GM12878 (cell line): ENCODE measurements around the gene F13A1. TPM values are rescaled to one million over a fixed set of nuclear protein-coding genes. Genes with fewer than 3 reads are reported as not detected.

Experiments used
- ATAC-seq: fragments of 200-7000 bp; cut with Tn5 transposase; 3 replicates; pipeline ENCODE4 v1.9.1; 2020; ENCODE audit warnings: mild to moderate bottlenecking, moderate library complexity
- BruUV-seq: library from RNA; stranded (reverse); fragments of 400-500 nt; replicated peaks from 2 replicates; lab custom pipeline; 2021; lab: Mats Ljungman, UMichigan
- CTCF ChIA-PET: fragments of 300-600 bp; sonication (Branson Sonifier 250); formaldehyde crosslinking; extraction: SDS; loops from one replicate; lab custom pipeline; 2021; ENCODE audit warnings: inconsistent platforms; lab: Yijun Ruan, JAX
- POLR2A ChIA-PET: fragments of 350-600 bp; formaldehyde crosslinking; extraction: SDS; loops from one replicate; lab custom pipeline; 2021; ENCODE audit warnings: inconsistent platforms; lab: Charles Lee
- RAD21 ChIA-PET: fragments of 300-600 bp; sonication (Branson Sonifier 250); formaldehyde crosslinking; loops from one replicate; lab custom pipeline; 2023; ENCODE audit warnings: antibody characterized with exemption; ENCODE audit not compliant: unreplicated experiment; lab: Charles Lee
- SMC1A ChIA-PET: fragments of 300-600 bp; sonication (Branson Sonifier 250); formaldehyde crosslinking; loops from one replicate; lab custom pipeline; 2023; ENCODE audit not compliant: unreplicated experiment, uncharacterized antibody; lab: Charles Lee
- DNase-seq: peaks from one replicate; pipeline ENCODE4 v3.0.0-alpha.2; 2011; ENCODE audit warnings: low read depth, low spot score
- FAIRE-seq: peaks from 3 replicates; lab custom pipeline; 2011; peaks lifted over from hg19 to GRCh38; lab: Jason Lieb, UNC
- H2AFZ ChIP-seq: 2 replicates; pipeline ENCODE4 v1.6.0; 2011; ENCODE audit warnings: low read depth, low read length, control low read depth; ENCODE audit not compliant: control insufficient read depth
- H3K27ac ChIP-seq: 2 replicates; pipeline ENCODE4 v1.5.1; 2011; ENCODE audit warnings: control low read depth; ENCODE audit not compliant: control insufficient read depth, insufficient read depth
- H3K27me3 ChIP-seq, 2 experiments: replicated peaks in 1 of 2; 2 replicates each; pipeline versions ENCODE4 v1.6.0 to v1.6.1; 2011; ENCODE audit warnings: low read length in 1 of 2; ENCODE audit not compliant: control insufficient read depth in 2 of 2, insufficient read depth in 2 of 2
- H3K36me3 ChIP-seq, 2 experiments: 2 replicates each; pipeline ENCODE4 v1.5.1; 2011; ENCODE audit warnings: low read length in 1 of 2; ENCODE audit not compliant: control insufficient read depth in 2 of 2, insufficient read depth in 2 of 2
- H3K4me1 ChIP-seq: 2 replicates; pipeline ENCODE4 v1.6.1; 2011; ENCODE audit warnings: mild to moderate bottlenecking, low read length, moderate library complexity, mixed read lengths; ENCODE audit not compliant: control insufficient read depth, insufficient read depth
- H3K4me2 ChIP-seq: 2 replicates; pipeline ENCODE4 v1.6.0; 2011; ENCODE audit warnings: control low read depth; ENCODE audit not compliant: control insufficient read depth, insufficient read depth
- H3K4me3 ChIP-seq: fragments of 200-600 bp; sonication (generic); 2 replicates; pipeline ENCODE4 v1.5.1; 2016
- H3K79me2 ChIP-seq: 2 replicates; pipeline ENCODE4 v1.6.0; 2011; ENCODE audit warnings: low read length; ENCODE audit not compliant: control insufficient read depth, insufficient read depth
- H3K9ac ChIP-seq: 2 replicates; pipeline ENCODE4 v1.8.0; 2011; ENCODE audit warnings: low read length, control low read depth, mixed read lengths; ENCODE audit not compliant: control insufficient read depth, insufficient read depth
- H3K9me3 ChIP-seq: replicated peaks from 3 replicates; pipeline ENCODE4 v1.5.1; 2011; ENCODE audit warnings: mild to moderate bottlenecking, low read length; ENCODE audit not compliant: control insufficient read depth, insufficient read depth
- H4K20me1 ChIP-seq: 2 replicates; pipeline ENCODE4 v1.6.0; 2011; ENCODE audit not compliant: control insufficient read depth, insufficient read depth
- ATF7 ChIP-seq: fragments of 450-650 bp; IDR thresholded peaks from 2 replicates; pipeline ENCODE4 v1.6.1; 2016; ENCODE audit warnings: low read depth, mild to moderate bottlenecking
- BMI1 ChIP-seq: fragments of 450-650 bp; IDR thresholded peaks from 2 replicates; pipeline ENCODE4 v1.6.1; 2016; ENCODE audit warnings: mild to moderate bottlenecking, moderate library complexity, borderline replicate concordance
- GABPA ChIP-seq: IDR thresholded peaks from 2 replicates; pipeline ENCODE4 v1.6.1; 2014; ENCODE audit warnings: antibody characterized with exemption, low read depth, mild to moderate bottlenecking, inconsistent platforms
- MTA2 ChIP-seq: fragments of 450-650 bp; IDR thresholded peaks from 2 replicates; pipeline ENCODE4 v1.6.1; 2016; ENCODE audit warnings: low read depth, mild to moderate bottlenecking, moderate library complexity
- NFYA ChIP-seq: IDR thresholded peaks from 2 replicates; pipeline ENCODE4 v1.6.1; 2011; ENCODE audit warnings: low read depth, mild to moderate bottlenecking, low read length, improper control_type of control experiment, borderline replicate concordance
- RAD51 ChIP-seq: fragments of 450-650 bp; IDR thresholded peaks from 2 replicates; pipeline ENCODE4 v1.6.1; 2016; ENCODE audit warnings: moderate library complexity, mild to moderate bottlenecking, inconsistent platforms
- RCOR1 ChIP-seq: conservative IDR thresholded peaks from 2 replicates; pipeline ENCODE4 v1.6.1; 2012; ENCODE audit warnings: low read depth, low read length, improper control_type of control experiment
- STAT1 ChIP-seq: fragments of 450-650 bp; conservative IDR thresholded peaks from 2 replicates; pipeline ENCODE4 v1.6.1; 2014; ENCODE audit warnings: antibody characterized with exemption, mild to moderate bottlenecking
- TCF12 ChIP-seq: IDR thresholded peaks from 2 replicates; pipeline ENCODE4 v1.6.1; 2011; ENCODE audit warnings: low read depth, mild to moderate bottlenecking, low read length
- ZNF217 ChIP-seq: fragments of 450-650 bp; IDR thresholded peaks from 2 replicates; pipeline ENCODE4 v1.6.1; 2017; ENCODE audit warnings: antibody characterized with exemption, mild to moderate bottlenecking
- WGBS: methylation state at CpG from one replicate; pipeline ENCODE4 v1.1.6; 2016; ENCODE audit warnings: low lambda C conversion rate; ENCODE audit not compliant: insufficient replicate concordance, insufficient coverage; ENCODE audit errors: missing lambda C conversion rate; 5-methylcytosine and 5-hydroxymethylcytosine counted together
- in situ Hi-C: fragments of 300-500 bp; cut with MboI; formaldehyde crosslinking; loops from 9 replicates; pipeline ENCODE4 v1.14.3; 2018; ENCODE audit warnings: mixed read lengths
- intact Hi-C: fragments of 100-400 bp; cut with micrococcal nuclease; formaldehyde crosslinking; loops from one replicate; pipeline ENCODE4 v1.14.2; 2022; ENCODE audit not compliant: unreplicated experiment
- polyA plus RNA-seq, 11 experiments: library from polyadenylated mRNA; depleted of rRNA in 4 of 11; unstranded in 6 of 11; stranded (reverse) in 5 of 11; fragments of >200 nt; fragmentation: Nextera tagmentation in 4 of 11; fragmentation: Illumina TruSeq in 1 of 11; extraction: Ambion mirVana in 4 of 11; extraction: Trizol in 1 of 11; gene quantifications; 1 replicate in 1 of 11; 2 replicates in 10 of 11; pipeline versions ENCODE4 v1.2.1 to v1.2.3, GENCODE V29; 2011 to 2016; ENCODE audit warnings: inconsistent platforms in 2 of 11, missing spikeins in 2 of 11, low read depth in 1 of 11
- total RNA-seq, 4 experiments: library from RNA; depleted of rRNA in 3 of 4; stranded (reverse); fragments of >200 nt in 3 of 4; fragmentation: Illumina TruSeq in 1 of 4; extraction: Trizol in 1 of 4; gene quantifications; 2 replicates each; pipeline versions ENCODE4 v1.2.1 to v1.2.3, GENCODE V29; 2013 to 2021

The F13A1 gene
- total and polyA plus RNA-seq, 10 of the 15 experiments (the other 5 are each of a cell fraction or from before 2014, with no cell fraction given): 0.48 to 1.8 (median 1.0) TPM

GRCh38 chr6:6285679-6286078 is 34.8 kb downstream of the F13A1 start (continued):
- TF ChIP-seq RCOR1: no peak
- no peak for TF ChIP-seq RAD51
- TF ChIP-seq TCF12: no peak
- TF ChIP-seq NFYA: no peak
- TF ChIP-seq STAT1: no peak
- no peak for TF ChIP-seq GABPA

DNA sequence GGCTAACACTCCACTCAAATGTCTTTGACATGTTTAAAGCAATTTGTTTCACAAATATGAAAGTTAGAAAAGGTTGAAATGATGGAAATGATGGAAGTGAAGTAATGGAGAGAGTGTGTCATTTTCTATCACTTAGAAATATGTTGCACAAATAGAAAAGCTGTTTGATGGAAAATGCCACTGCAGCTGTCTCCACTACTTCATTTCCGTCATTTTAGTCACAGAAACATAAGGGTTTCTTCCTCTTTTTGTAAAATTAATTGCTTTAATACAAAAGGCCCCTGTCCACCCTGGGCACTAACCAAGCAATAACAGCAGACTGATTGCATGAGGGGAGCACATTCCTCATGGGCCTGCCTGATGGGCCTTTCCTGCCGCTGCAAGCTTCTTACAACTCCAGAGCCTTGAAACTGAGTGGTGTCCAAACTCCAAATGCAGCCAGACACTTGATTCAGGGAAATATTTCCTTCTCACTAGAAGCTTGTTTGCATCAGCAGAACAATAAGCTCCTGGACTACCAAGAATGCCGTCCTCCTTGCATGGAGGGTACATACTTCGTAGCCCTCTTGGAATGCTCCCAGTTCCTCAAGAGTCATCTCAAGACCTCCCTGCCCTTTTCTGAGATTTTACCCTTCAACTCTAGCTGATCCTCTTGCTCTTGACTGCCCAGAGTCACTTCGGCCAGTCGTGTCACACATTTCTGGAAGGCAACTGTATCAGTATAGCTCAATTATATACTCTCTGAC is 36.1 kb downstream of the F13A1 start:
- Histone ChIP-seq H3K4me2 (no peak overlapping the region), H2AFZ (no peak overlapping the region), H3K9me3 (no peaks in the 10 kb centered on the region), H3K79me2 (no peaks in the 10 kb centered on the region), H3K4me3 (no peak overlapping the region), H3K27me3 (no peaks in the 10 kb centered on the region), H3K27ac (no peak overlapping the region), H3K4me1 (no peaks in the 10 kb centered on the region), H4K20me1 (no peaks in the 10 kb centered on the region), H3K9ac (no peak overlapping the region), H3K36me3 (no peaks in the 10 kb centered on the region)
- 63% methylated on average over 6 of the region's 6 CpGs for WGBS
- DNase-seq: no peak
- ChIA-PET POLR2A (interaction anchor here (0.9 kb wide), 1 partner anchor 48 kb away, joined by 5 read pairs; no protein-coding TSS in a partner anchor), RAD21 (no interaction called here), CTCF (interaction anchor here (1.0 to 1.1 kb wide), 2 partner anchors 9 to 38 kb away, joined by 3 to 4 read pairs; no protein-coding TSS in a partner anchor), SMC1A (interaction anchor here (0.7 to 2.0 kb wide), 4 partner anchors 8 to 106 kb away, joined by 3 to 6 read pairs (median 5); no protein-coding TSS in a partner anchor)
- no peak for FAIRE-seq
- no TSS peak for BruUV-seq
- TF ChIP-seq ZNF217 (no peak), ATF7 (peak; percentile 28; the same call in 1 of the 2 replicates), BMI1 (no peak), MTA2 (peak; percentile 27; the same call in 1 of the 2 replicates)
- ATAC-seq: peak; percentile 18; the same call in 1 of the 3 replicates
- in situ Hi-C loops: no loop called here
- intact Hi-C loops: no loop called here
